Kidney epithelial cell (primary cell): ENCODE measurements around the gene M6PR. TPM values are rescaled to one million over a fixed set of nuclear protein-coding genes. Genes with fewer than 3 reads are reported as not detected.

Source experiments
- total RNA-seq: library from RNA; depleted of rRNA; stranded (reverse); fragments of >200 nt; gene quantifications from 2 replicates; pipeline ENCODE4 v1.2.3, GENCODE V29; 2015

M6PR gene
- total RNA-seq, 1 donor from 2014 or later, result 256 TPM

Other genes with a start within 250 kb of the M6PR start
- gene A2ML1, start 127.0 kb downstream of the M6PR start, total RNA-seq, result 0.07 and 3.1 TPM in 2 replicates
- 67.8 and 76.7 TPM in 2 replicates for gene PHC1, start 35.1 kb downstream of the M6PR start, total RNA-seq
- gene KLRG1, start 39.9 kb upstream of the M6PR start, total RNA-seq, result 0.48 and 2.5 TPM in 2 replicates
- 1.6 and 5.1 TPM in 2 replicates for gene A2M, start 166.3 kb upstream of the M6PR start, total RNA-seq